Measurements from ENCODE around the gene XKRX. TPM values are rescaled to one million over a fixed set of nuclear protein-coding genes. Genes with fewer than 3 reads are reported as not detected.

XKRX gene
- total RNA-seq: 0.17 and 0.30 TPM in 2 replicates

DNA sequence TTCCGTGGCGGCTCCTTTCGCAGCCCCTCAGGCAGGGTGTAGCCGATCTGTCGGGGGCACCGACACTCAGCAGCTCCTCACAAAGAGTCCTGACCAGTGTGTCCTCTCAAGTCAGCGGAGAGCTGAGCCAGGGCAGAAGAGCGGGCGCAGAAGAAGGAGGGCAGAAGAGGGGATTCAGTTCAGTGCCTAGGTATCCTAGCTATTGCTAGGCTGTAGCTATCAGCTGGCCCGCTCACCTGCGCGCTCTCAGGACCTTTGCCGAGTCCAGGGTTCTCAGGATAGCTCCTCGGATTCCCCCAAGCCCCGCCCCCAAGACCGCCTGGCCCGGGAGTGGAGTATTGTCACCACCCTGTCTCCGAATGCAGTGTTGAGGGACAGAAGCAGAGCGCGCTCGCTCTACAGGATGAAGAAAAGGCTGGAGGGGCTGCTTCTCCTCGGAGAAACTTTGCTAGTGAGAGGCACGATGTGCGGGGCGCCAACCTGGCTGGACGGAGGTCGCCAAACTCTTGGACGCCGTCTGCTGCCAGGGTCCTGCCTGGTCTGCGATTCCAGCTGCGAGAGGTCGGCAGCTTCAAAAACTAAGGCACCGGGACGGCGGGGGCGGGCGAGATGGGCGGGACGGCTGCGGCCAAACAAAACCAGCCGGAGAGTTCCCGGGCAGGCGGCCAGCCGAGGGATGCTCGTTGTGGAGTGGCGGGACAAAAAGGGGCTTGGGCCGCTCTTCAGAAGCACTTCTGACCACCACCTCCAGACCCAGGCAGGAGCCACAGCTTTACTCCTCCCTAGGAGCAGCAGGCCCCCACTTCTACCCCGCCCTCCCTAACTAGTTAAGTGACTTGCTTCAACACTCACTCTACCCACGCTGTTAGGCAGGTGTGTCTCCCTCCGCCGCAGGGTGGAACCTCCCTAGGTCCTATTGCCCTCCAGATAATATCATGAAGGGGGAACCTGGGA is at the start of gene XKRX:
Gene XKRX, minus strand, starts transcription at position 258 of the 954 bp plus-strand sequence. CDS start 613 bp downstream, outside the sequence.
- DNase-seq (ENCODE audit: low read depth): peak; percentile 11

DNA sequence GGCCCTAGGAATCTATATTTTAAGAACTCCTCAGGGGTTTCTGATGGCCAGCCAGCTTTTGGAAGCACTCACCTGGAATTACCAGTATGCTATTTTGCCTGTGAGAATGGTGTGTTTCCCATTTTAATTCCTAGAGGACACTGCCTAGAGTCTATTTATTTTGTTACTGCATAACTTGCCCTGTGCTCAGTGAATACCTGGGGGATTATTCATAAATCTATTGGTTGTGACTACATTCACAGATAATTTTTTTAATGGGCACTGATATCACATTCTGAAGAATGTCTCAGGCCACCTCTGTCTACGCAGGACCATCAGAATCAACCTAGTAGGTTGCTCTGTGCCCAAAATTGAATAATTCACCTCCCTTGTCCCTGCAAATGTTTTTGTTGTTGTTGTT is 47.5 kb upstream of the XKRX start:
- DNase-seq (ENCODE audit: low read depth): no peak

DNA sequence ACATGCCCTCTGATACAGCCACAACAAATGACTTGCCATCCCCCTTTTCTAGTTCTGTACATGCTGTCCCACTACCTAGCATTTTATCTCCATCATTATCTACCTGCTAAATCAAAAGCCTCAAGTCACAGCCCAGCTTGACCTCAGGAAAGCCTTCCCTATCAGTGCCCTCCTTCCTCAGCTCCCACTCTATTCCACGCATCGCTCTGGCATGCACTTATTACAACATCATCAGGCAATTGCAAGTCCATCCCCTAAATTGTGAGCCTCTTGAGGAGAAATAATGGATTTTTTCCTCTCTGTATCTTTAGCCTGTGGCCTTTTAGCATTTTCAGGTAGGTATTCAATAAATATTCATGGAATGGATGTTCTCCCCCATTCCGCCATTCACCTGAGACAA is 46.5 kb upstream of the XKRX start:
- no peak for DNase-seq (ENCODE audit: low read depth)

DNA sequence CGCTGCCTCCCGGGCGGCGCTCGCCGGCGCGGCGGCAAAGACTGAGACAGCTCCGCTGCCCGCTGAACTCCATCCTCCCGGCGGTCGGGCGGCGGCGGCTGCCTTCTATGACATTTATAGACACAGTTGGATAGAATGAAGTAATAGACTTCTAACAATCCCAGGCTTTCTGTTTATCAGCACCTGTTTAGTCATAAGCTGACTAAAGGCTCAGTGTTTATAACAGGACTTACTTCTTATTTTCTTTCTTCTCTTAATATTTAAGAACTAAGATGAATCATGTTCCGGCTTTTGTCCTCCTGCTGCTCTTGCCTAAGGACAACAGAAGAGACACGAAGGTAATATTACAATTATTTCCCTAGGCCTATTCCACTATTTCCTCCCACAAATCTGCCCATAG is 44.7 kb upstream of the XKRX start:
- no peak for DNase-seq (ENCODE audit: low read depth)

DNA sequence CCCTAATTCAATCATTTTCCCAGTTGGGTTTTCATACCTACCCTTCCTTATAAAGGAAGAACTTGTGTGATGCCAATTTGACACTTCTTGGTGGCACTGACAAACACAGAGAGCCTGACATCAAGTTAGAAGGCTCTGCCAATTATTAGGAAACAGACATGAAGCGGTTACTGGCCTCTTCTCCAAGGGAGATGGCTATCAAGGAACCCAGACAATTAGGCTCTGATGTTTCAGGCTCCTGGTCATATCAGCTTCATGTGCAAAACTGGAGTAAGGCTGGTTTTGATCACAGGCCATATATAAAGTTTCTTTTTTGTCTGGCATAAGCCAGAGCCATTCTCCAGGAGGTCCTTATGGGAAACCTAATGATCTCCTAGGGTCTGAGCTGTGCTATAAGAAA is 41.2 kb upstream of the XKRX start:
- no peak for DNase-seq (ENCODE audit: low read depth)

DNA sequence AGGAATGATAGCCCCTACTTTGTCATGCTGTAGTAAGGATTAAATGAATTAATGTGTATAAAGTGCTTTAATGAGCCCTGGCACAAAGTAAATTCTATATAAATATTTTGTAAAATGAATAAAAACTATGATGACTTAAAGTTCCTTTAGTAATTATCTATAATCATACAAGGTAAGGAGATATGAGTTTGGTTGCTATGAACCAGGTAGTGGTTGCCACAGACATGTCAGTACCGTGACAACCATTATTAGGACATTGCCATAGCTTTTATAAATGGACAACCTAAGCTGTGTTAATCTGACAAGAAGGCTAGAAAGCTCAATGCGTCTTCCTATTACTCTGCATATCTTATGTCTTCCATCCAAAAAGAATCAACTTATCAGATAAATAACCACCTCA is 40.7 kb upstream of the XKRX start, which contains the start of gene ARL13A:
Gene ARL13A, plus strand, starts transcription at position 301 of the 400 bp plus-strand sequence. CDS start 3,982 bp downstream, outside the sequence.
- DNase-seq (ENCODE audit: low read depth): no peak

DNA sequence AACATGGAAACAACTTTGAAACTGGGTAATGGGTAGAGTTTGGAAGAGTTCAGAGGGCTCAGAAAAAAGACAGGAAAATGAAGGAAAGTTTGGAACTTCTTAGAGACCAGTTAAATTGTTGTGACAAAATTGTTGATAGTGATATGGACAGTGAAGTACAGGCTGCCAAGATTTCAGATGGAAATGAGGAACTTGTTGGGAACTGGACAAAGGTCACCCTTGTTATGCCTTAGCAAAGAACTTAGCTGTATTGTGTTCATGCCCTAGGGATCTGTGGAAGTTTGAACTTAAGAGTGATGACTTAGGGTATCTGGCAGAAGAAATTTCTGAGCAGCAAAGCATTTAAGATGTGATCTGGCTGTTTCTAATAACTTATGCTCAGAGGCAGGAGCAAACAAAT is 35.6 kb upstream of the XKRX start:
- no peak for DNase-seq (ENCODE audit: low read depth)

DNA sequence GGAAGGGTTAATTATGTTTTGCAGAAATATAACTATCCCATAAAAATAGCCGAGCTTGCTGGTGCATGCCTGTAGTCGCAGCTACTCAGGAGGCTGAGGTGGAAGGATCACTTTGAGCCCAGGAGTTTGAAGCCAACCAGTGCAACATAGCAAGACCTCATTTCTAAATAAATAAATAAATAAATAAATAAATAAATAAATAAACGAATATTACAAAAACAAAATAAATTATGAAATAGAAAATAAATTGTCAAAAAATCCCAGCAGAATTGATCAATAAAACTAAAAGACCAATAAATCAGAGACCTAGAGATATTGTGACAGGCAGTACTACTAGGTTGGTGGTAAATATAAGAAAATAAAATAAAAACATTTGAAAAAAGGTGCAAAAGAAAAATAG is 34.1 kb upstream of the XKRX start:
- DNase-seq (ENCODE audit: low read depth): no peak

DNA sequence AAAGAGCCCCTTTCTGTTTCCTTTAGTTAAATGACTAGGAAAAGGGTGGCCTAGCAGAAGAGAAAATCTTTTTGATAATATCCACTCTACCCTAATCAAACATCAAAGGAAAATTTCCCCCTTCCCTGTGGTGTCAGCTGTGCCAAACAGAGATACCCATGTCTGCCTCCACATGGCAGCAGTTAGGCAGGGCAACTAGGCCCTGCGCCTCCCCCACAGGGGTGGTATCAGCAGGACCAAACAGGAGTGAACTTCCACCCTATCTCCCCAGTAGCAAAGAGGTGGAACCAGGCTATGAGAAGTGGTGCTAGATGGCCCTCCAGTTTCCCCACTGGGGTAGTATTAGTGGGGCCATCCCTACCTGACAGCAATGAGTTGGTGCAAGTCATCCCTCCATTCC is 19.8 kb upstream of the XKRX start:
- no peak for DNase-seq (ENCODE audit: low read depth)

DNA sequence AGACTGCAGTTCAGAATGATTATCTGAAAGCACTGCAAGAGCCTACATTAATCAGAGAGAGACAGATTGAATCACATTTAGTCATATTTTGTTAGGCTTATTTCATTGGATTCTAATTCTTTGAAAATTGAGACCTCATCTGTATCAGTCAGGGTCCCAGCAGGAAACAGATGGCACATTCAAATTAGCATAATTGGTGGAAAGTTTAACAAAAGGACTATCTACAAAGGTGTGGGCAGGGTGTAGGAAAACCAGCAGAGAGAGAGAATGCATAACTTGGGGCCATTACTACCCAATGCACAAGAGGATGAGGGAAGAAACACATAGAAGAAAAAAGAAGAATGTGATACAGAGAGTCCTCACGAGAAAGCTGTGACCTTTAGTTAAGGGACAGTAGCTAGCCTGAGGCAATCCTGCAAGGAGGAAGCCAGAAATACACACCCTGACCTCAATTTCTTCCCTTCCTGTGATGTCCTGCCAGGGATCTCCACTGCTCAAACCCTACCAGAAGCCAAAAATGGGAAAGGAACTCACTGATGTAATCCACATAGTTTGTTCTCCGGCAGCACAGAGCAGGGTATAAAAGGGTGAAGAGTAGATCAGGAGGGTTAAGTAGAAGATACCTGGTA is 17.7 kb upstream of the XKRX start:
- no peak for DNase-seq (ENCODE audit: low read depth)

DNA sequence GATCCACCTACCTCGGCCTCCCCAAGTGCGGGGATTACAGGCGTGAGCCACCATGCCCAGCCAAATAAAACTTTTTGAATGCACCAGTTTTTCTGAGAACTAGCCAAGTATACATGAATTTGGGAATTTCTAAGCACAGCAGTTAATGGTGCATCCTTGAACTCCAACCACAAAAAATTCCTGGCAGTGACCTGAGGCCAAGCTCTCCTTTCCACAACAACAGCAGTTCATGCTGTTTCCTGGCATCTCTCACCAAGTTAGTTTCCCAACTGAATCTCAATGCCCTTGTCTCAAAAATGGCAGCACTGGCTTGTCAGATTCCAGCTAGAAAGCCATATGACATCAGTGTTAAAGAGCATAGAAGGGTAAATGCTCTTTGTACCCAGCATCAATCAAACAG is 15.9 kb upstream of the XKRX start:
- DNase-seq (ENCODE audit: low read depth): peak; percentile 61

DNA sequence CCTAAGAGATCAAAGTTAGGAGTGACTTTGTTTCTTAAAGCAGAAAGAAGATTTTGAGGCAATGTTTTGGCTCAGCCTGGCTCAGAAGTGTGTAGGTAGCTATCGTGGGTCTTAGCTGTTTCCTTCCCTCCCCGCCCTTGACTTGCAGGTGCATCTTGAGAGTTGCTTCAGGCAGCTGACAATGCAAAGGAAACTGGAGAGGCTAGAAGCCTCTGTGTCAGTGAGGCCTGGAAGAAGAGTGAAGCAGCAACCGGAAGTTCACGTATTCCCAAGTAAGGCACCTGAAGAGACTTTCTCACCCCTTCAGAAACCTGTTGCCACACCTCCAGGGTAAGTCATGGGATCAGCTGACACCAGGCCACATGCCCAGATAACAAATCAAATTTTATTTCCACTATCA is 10.6 kb upstream of the XKRX start:
- DNase-seq (ENCODE audit: low read depth): no peak

DNA sequence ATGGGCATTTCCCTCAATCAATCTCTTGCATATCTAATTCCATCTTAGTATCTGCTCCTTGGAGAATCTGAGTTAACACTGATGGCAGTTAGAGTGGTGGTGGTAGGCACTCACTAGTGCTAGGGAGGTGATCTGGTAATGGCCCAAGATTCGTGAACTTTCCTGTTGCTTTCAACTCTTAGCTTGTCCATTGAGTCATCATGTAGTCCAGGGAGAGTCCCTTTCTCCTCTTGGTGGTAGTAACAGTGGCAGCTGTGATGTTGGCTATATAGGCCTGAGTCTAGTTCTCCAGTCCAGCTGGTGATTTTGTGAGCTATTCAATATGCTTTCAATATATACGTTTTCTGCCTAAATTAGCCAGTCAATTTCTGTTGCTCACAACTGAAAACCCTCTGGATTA is 7.0 kb upstream of the XKRX start:
- DNase-seq (ENCODE audit: low read depth): no peak

DNA sequence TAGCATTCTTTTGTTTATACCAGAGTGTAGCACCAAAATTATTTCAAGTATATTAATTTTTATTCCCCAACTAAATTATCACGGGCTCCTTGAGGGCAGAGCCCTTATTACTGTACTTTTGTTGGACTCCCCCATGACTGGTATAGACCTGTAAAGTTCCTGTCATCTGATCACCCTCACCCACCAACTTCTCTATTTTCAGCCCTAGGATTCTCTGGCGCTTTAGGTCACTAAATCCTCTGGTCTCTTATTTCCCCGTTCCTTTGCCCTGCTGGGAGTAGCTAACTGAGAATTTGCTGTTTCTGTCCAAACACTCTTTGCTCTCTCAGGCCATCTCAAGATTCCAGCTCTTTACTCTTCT is 3.2 kb upstream of the XKRX start:
- DNase-seq (ENCODE audit: low read depth): no peak

DNA sequence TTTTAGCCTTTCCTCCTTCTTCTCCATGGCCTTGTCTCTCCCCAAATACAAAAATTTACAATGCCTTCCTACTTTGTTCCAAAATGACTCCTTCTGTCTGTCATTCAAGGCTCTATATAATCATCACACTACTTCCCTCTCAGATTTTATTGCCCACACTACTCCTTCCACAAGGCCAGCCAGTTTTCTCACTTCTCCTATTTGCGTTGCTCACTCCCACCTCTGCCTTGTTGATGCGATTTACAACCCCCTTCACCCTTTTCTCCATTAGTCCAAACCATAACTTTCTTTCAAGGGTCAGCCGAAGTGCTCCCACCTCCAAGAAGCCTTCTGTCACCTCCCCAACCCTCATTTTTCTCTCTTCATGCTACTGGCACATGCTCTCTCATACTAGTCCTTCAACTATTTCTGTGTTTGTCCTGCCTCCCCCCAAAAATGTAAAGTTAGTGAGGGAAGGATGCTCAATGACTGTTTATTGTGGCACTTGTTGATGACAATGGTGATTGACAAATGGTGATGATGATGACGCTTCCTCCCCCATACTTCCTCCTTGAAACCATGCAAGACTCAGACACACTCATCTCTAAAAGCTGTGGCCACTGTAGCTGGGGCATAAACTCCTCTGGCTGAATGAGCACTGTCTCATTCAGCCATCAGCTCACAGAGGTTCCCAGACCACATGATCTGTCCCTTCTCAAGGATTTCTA is 2.7 kb upstream of the XKRX start:
- no peak for DNase-seq (ENCODE audit: low read depth)

DNA sequence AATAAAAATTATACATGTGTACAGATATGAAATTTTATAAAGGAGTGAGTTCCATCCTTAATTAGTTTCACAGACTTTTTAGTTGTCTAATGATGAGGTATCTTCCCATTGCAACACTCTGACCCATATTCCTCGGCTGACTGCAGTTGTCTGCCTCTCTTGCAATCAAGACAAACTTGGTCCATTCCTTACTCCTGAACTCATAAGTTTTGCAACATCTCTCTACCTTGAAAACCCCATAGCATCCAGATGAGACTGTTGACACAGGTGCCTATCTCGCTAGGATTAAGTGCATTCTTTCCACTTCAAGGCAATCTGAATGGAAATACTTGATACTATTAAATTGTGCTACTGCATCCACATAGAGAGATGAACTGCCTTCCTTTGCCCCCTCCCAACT is 2.3 kb downstream of the XKRX start:
- no peak for DNase-seq (ENCODE audit: low read depth)

DNA sequence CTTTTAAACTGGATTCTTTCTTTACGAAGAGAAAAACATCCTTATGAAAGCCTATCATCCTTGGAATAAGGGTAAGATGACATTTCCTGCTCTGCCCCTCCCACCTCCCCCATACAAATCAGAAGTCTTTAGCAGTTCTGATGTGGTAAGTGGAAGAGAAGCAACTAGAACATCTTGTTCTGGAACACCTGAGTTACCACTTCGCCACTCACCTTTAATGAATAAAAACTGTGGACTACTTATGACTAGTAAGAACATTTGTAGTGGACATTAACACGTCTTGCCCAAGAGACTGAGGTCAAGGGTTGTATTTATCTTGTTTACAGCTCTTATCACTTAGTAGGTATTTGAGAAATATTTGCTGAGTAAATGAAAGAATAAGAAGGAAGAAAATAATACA is 4.3 kb downstream of the XKRX start:
- DNase-seq (ENCODE audit: low read depth): no peak

DNA sequence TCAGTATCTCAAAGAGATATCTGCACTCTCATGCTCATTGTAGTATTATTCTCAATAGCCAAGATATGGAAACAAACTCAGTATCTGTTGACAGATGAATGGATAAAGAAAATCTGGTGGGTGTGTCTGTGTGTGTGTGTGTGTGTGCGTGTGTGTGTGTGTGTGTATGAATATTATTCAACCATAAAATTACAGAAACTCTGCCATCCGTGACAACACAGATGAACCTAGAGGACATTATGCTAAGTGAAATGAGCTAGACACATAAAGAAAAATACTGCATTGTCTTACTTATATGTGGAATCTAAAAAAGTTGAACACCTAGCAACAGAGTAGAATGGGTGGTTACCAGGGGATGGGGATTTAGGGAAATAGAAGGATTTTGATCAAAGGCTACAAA is 13.2 kb downstream of the XKRX start:
- no peak for DNase-seq (ENCODE audit: low read depth)

DNA sequence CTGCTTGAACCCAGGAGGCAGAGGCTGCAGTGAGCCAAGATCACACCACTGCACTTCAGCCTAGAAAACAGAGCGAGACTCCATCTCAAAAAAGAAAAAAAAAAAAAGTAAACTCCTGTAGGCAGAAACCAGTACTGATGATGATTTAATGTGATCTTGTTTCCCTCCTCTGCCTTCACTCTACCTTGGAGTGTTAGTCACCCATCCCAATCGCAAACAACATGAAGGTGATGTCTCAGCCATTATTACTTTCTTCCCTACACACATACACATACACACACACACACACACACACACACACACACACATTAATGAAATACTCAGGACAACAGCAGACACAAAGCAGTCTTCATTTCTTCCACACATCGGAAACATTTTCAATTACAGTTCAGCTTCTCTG is 15.6 kb downstream of the XKRX start:
- no peak for DNase-seq (ENCODE audit: low read depth)

DNA sequence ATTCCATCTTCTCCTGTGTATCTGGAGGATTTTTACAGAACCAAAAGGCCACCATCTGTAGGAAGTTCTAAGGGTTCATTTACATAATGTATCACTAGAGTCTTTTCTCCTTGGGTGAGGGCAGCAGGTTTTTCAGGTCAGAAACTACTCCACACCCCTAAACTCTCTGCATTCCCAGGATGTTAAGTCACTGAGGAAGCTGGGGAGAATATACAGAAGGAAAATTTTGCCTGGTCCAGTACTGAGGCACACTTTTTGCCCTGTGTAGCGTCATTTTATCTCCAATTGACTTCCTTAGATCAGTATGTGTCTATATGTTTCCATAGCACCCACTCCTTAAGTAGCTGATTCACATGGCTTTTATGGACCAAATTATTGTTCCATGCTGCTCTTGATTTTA is 17.0 kb downstream of the XKRX start:
- peak; percentile 11 for DNase-seq (ENCODE audit: low read depth)

DNA sequence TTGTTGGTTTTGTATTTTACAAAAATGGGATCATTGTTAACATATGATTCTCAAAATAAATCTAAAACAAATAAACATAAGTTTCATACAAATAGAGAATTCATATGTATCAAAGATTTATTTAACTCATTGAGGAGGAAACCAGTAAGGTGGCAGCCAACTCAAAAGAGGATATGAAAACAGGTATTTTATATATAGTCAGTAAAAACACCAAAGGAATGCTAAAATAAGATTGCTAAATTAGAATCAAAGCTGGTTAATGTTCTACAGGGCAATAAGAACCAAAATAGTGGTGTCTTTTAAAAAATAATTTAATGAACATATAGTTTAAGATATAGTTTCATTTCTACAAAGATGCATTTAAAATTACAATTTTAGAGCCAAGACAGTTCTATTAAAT is 23.1 kb downstream of the XKRX start:
- DNase-seq (ENCODE audit: low read depth): no peak

DNA sequence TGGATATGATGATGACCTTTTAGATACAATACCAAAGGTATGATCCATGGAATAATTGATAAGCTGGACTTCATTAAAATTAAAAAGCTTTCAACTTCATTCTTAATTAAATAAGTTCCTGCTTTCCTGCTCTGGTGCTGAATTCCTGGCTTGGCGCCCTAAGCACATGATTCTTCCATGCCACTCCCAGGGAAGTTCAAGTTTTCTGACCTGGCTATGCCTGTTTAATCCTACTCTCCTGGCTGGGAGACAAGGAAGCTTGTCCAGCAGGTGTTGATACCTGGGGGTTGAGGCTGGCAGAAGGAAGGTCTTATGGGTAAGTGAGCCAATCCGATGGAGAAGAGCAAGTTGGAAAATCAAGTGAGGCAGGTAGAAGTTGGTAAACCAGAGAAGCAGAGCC is 24.3 kb downstream of the XKRX start:
- no peak for DNase-seq (ENCODE audit: low read depth)
